B cell (primary cell): ENCODE results near the gene RGS10. TPM values are rescaled to one million over a fixed set of nuclear protein-coding genes. Genes with fewer than 3 reads are reported as not detected.

Experiments used
- ATAC-seq: fragments of 200-7000 bp; cut with Tn5 transposase; one replicate; pipeline ENCODE4 v1.10.0; 2021; ENCODE audit warnings: low read depth, mild to moderate bottlenecking, moderate number of reproducible peaks, moderate library complexity
- CTCF ChIA-PET: fragments of 350-600 bp; sonication (Branson Sonifier 250); formaldehyde crosslinking; loops from one replicate; lab custom pipeline; 2021; ENCODE audit warnings: antibody characterized with exemption, inconsistent platforms; lab: Charles Lee
- POLR2A ChIA-PET: fragments of 350-600 bp; sonication (Branson Sonifier 250); formaldehyde crosslinking; loops from one replicate; lab custom pipeline; 2021; ENCODE audit warnings: antibody characterized with exemption; lab: Charles Lee
- DNase-seq: peaks from one replicate; pipeline ENCODE4 v3.0.0; 2013
- H2AFZ ChIP-seq: 2 replicates; pipeline ENCODE4 v1.6.1; 2012; ENCODE audit warnings: mild to moderate bottlenecking, low read depth, low read length; ENCODE audit not compliant: insufficient read depth, poor library complexity, severe bottlenecking
- H3K27ac ChIP-seq, 2 donors: 1 replicate in 1 of 2; 2 replicates in 1 of 2; pipeline ENCODE4 v1.5.1; 2012 to 2013; ENCODE audit warnings: low read length in 2 of 2, mild to moderate bottlenecking in 2 of 2, moderate library complexity in 1 of 2
- H3K27me3 ChIP-seq, 4 experiments: fragments of 200-600 bp in 1 of 4; sonication (generic) in 1 of 4; replicated peaks in 1 of 4; 1 replicate in 2 of 4; 2 replicates in 2 of 4; pipeline versions ENCODE4 v1.6.1 to v1.7.0; 2013 to 2016; ENCODE audit warnings: low read length in 3 of 4, mild to moderate bottlenecking in 2 of 4, mixed read lengths in 1 of 4, moderate library complexity in 1 of 4; ENCODE audit not compliant: insufficient read depth in 4 of 4, control insufficient read depth in 3 of 4; ENCODE audit errors: control extremely low read depth in 1 of 4
- H3K36me3 ChIP-seq, 2 experiments: replicated peaks in 1 of 2; 1 replicate in 1 of 2; 2 replicates in 1 of 2; pipeline versions ENCODE4 v1.6.1 to v1.7.1; 2013; ENCODE audit warnings: low read length in 1 of 2; ENCODE audit not compliant: insufficient read depth in 2 of 2, control insufficient read depth in 1 of 2; ENCODE audit errors: control extremely low read depth in 1 of 2, extremely low read depth in 1 of 2
- H3K4me1 ChIP-seq, 2 donors: fragments of 200-600 bp in 1 of 2; sonication (generic) in 1 of 2; 1 replicate in 1 of 2; 2 replicates in 1 of 2; pipeline versions ENCODE4 v1.5.1 to v1.6.1; 2013 to 2017; ENCODE audit warnings: low read length in 2 of 2; ENCODE audit not compliant: control insufficient read depth in 2 of 2, insufficient read depth in 2 of 2
- H3K4me2 ChIP-seq: replicated peaks from 2 replicates; pipeline ENCODE3; 2012; ENCODE audit warnings: mild to moderate bottlenecking, low read depth, low read length; ENCODE audit not compliant: poor library complexity, severe bottlenecking
- H3K4me3 ChIP-seq, 5 experiments: fragments of 200-600 bp in 1 of 5; sonication (generic) in 1 of 5; 1 replicate in 3 of 5; 2 replicates in 2 of 5; pipeline versions ENCODE4 v1.5.1 to v1.7.0; 2011 to 2016; ENCODE audit warnings: low read length in 4 of 5, mild to moderate bottlenecking in 4 of 5, low read depth in 2 of 5, control low read depth in 1 of 5, moderate library complexity in 1 of 5; ENCODE audit not compliant: insufficient read depth in 1 of 5; ENCODE audit errors: control extremely low read depth in 1 of 5, extremely low read depth in 1 of 5
- H3K79me2 ChIP-seq: fragments of 200-600 bp; sonication (generic); one replicate; pipeline ENCODE4 v1.6.0; 2016; ENCODE audit warnings: low read length; ENCODE audit not compliant: control insufficient read depth, insufficient read depth
- H3K9ac ChIP-seq: fragments of 200-600 bp; sonication (generic); 2 replicates; pipeline ENCODE4 v1.6.1; 2017; ENCODE audit warnings: mild to moderate bottlenecking, low read length, moderate library complexity
- H3K9me3 ChIP-seq, 3 donors: one replicate each; pipeline versions ENCODE4 v1.6.1 to v1.7.1; 2013; ENCODE audit warnings: low read length in 2 of 3; ENCODE audit not compliant: control insufficient read depth in 2 of 3, insufficient read depth in 1 of 3; ENCODE audit errors: control extremely low read depth in 1 of 3
- H4K20me1 ChIP-seq: 2 replicates; pipeline ENCODE4 v1.6.0; 2012; ENCODE audit warnings: mild to moderate bottlenecking, low read length; ENCODE audit not compliant: insufficient read depth, control insufficient read depth, poor library complexity, severe bottlenecking
- H3K27ac Mint-ChIP-seq: one replicate; pipeline ENCODE4 v1.8.0; 2021; ENCODE audit warnings: mixed read lengths
- H3K27me3 Mint-ChIP-seq: one replicate; pipeline ENCODE4 v1.8.0; 2021; ENCODE audit warnings: mixed read lengths
- H3K4me1 Mint-ChIP-seq: one replicate; pipeline ENCODE4 v1.8.0; 2021; ENCODE audit warnings: mixed read lengths
- H3K4me3 Mint-ChIP-seq: one replicate; pipeline ENCODE4 v1.8.0; 2021; ENCODE audit warnings: mixed read lengths
- H3K9me3 Mint-ChIP-seq: one replicate; pipeline ENCODE4 v1.8.0; 2022; ENCODE audit warnings: mixed read lengths; ENCODE audit not compliant: insufficient read depth
- EZH2 ChIP-seq: IDR thresholded peaks from 2 replicates; pipeline ENCODE4 v1.6.1; 2012; ENCODE audit warnings: borderline replicate concordance, low read depth, mild to moderate bottlenecking, moderate library complexity, low read length; ENCODE audit not compliant: insufficient read depth, poor library complexity, severe bottlenecking
- WGBS: methylation state at CpG from one replicate; pipeline ENCODE4 v1.1.5; 2013; ENCODE audit warnings: missing lambda C conversion rate; ENCODE audit not compliant: insufficient coverage; 5-methylcytosine and 5-hydroxymethylcytosine counted together
- intact Hi-C: fragments of 100-400 bp; cut with micrococcal nuclease; formaldehyde crosslinking; loops from one replicate; pipeline ENCODE4 v1.10.0; 2022
- polyA plus RNA-seq: library from polyadenylated mRNA; depleted of rRNA; stranded (reverse); fragments of >200 nt; gene quantifications from 2 replicates; pipeline ENCODE4 v1.2.3, GENCODE V29; 2012
- total RNA-seq, 2 donors: library from RNA; stranded (reverse); fragments of 120-200 nt in 1 of 2; gene quantifications; 1 replicate in 1 of 2; 2 replicates in 1 of 2; pipeline versions ENCODE4 v1.2.3 to v1.2.4, GENCODE V29; 2013 to 2022
- TF ChIP-seq, protein P1 (sequence below): fragments of 200-600 bp; IDR thresholded peaks from one replicate; pipeline ENCODE4 v1.8.0; 2022; ENCODE audit warnings: antibody characterized with exemption, mild to moderate bottlenecking

The RGS10 gene
- total and polyA plus RNA-seq, 2 donors (not counting 1 experiment from before 2014, with no cell fraction given): 10.9 to 20.3 TPM

DNA sequence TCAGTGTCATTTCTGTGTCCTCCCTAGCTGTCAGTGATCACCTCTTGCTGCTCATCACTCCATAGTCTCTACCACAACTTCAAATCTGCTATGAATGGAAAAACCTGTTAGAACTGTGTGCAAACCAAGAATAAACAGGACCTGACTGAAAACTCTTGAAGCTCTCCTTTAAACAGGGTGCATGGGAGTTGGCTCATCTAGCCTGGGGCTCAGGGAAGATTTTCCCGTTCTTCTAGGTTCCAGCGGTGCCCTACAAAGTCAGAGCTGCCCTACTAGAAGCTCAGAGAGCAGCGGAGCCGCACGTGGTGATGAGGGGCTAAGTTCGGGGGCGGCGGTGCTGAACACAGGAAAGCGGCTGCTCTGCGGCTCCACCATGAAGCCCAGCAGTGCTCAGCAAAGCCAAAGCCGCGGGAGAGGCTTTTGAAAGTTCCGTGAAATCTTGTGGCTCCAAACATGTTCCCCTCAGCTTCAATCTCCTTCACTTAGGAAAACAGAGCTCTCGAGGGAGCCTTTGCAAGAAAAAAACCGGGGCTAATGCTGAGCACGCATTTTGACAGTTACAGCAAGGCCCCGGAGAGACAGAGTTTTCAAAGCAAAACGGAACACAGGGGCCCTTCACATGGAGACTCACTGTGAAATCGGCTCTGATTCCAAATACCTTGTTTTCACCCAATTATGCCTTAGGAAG lies 30.5 kb downstream of the RGS10 start:
- Mint-ChIP-seq H3K27ac (no peak overlapping the region), H3K4me3 (no peak overlapping the region), H3K27me3 (no peaks in the 10 kb centered on the region), H3K4me1 (peaks cover 11% of the 10 kb centered on the region), H3K9me3 (no peaks in the 10 kb centered on the region)
- CTCF ChIA-PET: interaction anchor here (0.6 kb wide), 1 partner anchor 302 kb away, joined by 3 read pairs; no protein-coding TSS in a partner anchor
- no peak for TF ChIP-seq EZH2
- TF ChIP-seq, protein P1, sequence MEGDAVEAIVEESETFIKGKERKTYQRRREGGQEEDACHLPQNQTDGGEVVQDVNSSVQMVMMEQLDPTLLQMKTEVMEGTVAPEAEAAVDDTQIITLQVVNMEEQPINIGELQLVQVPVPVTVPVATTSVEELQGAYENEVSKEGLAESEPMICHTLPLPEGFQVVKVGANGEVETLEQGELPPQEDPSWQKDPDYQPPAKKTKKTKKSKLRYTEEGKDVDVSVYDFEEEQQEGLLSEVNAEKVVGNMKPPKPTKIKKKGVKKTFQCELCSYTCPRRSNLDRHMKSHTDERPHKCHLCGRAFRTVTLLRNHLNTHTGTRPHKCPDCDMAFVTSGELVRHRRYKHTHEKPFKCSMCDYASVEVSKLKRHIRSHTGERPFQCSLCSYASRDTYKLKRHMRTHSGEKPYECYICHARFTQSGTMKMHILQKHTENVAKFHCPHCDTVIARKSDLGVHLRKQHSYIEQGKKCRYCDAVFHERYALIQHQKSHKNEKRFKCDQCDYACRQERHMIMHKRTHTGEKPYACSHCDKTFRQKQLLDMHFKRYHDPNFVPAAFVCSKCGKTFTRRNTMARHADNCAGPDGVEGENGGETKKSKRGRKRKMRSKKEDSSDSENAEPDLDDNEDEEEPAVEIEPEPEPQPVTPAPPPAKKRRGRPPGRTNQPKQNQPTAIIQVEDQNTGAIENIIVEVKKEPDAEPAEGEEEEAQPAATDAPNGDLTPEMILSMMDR: no peak
- H3K4me1 ChIP-seq: peaks cover 13 to 15% of the 10 kb centered on the region in 2 donors
- ATAC-seq: no peak
- H3K4me3 ChIP-seq: no peak overlapping the region
- H3K36me3 ChIP-seq: peaks cover 0 to 3% of the 10 kb centered on the region in 2 experiments
- POLR2A ChIA-PET: no interaction called here
- H3K9me3 ChIP-seq: no peaks in the 10 kb centered on the region
- no peaks in the 10 kb centered on the region for H3K79me2 ChIP-seq
- H3K27me3 ChIP-seq: no peaks in the 10 kb centered on the region
- intact Hi-C loops: no loop called here
- H4K20me1 ChIP-seq: no peaks in the 10 kb centered on the region
- 99% methylated on average over 18 of the region's 19 CpGs for WGBS
- no peak overlapping the region for H2AFZ ChIP-seq
- H3K9ac ChIP-seq: no peak overlapping the region
- H3K27ac ChIP-seq: no peak overlapping the region
- H3K4me2 ChIP-seq: no peak overlapping the region
- no peak for DNase-seq

DNA sequence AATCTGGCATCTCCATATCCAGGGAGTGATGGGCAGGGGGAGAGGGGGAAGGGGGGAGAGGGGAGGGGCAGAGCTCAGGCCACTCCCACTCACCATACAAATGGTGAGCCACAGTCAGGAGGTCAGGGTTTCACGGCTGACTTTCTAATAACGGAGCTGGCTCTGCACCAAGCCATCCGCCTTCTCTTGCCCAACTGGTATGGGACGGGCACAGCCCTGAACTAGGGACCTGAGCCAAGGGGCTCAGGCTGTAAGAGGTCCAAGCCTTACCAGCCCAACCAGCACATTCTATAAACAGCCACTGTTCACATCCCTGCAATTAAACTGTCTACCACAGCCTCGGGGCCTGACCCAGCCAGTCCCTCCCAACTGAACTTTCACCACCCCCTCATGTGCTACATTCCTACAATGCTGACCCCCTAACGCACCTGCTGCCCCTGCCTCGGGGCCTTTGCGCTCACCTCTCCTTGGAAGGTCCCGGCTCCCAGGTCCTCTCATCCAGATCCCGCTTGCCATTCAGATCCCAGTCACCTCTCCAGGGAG lies 32.5 kb downstream of the RGS10 start:
- Histone ChIP-seq H4K20me1 (no peaks in the 10 kb centered on the region), H3K79me2 (no peaks in the 10 kb centered on the region), H2AFZ (no peak overlapping the region), H3K36me3 (peaks cover 0 to 3% of the 10 kb centered on the region in 2 experiments), H3K9me3 (no peaks in the 10 kb centered on the region), H3K4me1 (no peaks in the 10 kb centered on the region), H3K4me3 (no peak overlapping the region), H3K9ac (no peak overlapping the region), H3K27me3 (no peaks in the 10 kb centered on the region), H3K4me2 (no peak overlapping the region), H3K27ac (no peak overlapping the region)
- ATAC-seq (no peak), DNase-seq (no peak)
- no peaks in the 10 kb centered on the region for H3K4me1 Mint-ChIP-seq
- H3K4me3 Mint-ChIP-seq: no peak overlapping the region
- WGBS: 97% methylated on average over 10 of the region's 10 CpGs
- no peak overlapping the region for H3K27ac Mint-ChIP-seq
- TF ChIP-seq, protein P1: no peak
- no peak for TF ChIP-seq EZH2
- H3K9me3 Mint-ChIP-seq: no peaks in the 10 kb centered on the region
- CTCF ChIA-PET: interaction anchor here (1.1 kb wide), 1 partner anchor 15 kb away, joined by 4 read pairs; no protein-coding TSS in a partner anchor
- H3K27me3 Mint-ChIP-seq: no peaks in the 10 kb centered on the region
- POLR2A ChIA-PET: no interaction called here
- intact Hi-C loops: no loop called here
